ENCODE measurements around the gene SETD3. TPM values are rescaled to one million over a fixed set of nuclear protein-coding genes. Genes with fewer than 3 reads are reported as not detected.

Gene SETD3
- total and polyA plus RNA-seq, 2 experiments from 2014 or later = 40.7 to 68.0 TPM

DNA sequence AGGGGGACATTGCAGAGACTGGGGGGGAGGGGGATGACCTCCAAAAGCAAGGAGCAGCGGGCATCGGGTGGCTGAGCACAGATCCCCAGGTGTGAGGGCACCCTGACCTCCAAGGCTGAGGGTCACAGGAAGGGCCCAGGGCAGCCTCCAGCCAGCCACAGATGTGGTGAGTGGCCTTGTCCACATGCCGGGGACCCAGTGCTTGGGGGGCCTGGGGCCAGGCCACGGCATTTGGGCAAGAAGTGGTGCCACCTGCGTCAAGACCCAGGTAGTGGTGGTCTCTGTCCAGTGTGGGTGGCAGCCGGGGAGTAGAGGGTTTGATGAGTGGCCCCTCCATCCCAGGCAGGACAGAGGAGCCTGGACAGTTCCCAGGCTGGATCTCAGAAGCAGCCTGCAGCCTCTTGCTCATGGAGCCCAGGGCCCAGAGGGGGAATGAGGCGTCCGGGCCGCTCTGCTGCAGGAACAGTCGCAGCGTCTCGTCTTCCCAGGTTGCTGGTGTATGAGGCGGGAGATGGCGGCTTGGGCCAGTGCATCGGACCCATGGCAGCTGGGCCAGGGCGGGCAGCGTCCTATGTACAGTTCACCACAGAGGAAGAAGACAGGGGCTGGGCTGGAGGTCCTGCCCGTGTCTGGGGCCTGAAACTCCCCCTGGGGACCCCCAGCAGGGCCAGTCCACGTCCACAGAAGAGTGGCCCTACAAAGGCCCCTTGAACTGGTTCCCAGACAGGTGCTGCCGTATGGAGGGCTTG, 34.1 kb upstream of the SETD3 start:
- Mint-ChIP-seq H3K4me3 (no peak overlapping the region), H3K9me3 (no peaks in the 10 kb centered on the region), H3K27ac (no peak overlapping the region), H3K27me3 (ENCODE audit: insufficient read depth, low read depth, poor library complexity) (peaks cover 8% of the 10 kb centered on the region), H3K4me1 (peaks cover 10% of the 10 kb centered on the region; the same call in 2 of the 3 replicates), H3K36me3 (ENCODE audit: low read depth) (peaks cover 9% of the 10 kb centered on the region; the same call in 2 of the 3 replicates)
- no peak for DNase-seq (ENCODE audit: low spot score)
- no peak overlapping the region for H3K4me3 ChIP-seq
- H3K9me2 ChIP-seq (ENCODE audit: insufficient read depth) = no peaks in the 10 kb centered on the region
- no peaks in the 10 kb centered on the region for H3K79me2 ChIP-seq (replicated peaks; ENCODE audit: insufficient read depth)
- peaks cover 6% of the 10 kb centered on the region for H3K4me1 ChIP-seq (ENCODE audit: insufficient read depth)
- no peaks in the 10 kb centered on the region; the same call in none of the 2 replicates for H4K20me1 ChIP-seq (replicated peaks; ENCODE audit: insufficient read depth)
- no peak for TF ChIP-seq STAT1 (IDR thresholded peaks at IDR 0.05; ENCODE audit: unreplicated experiment)
- TF ChIP-seq, protein P1, sequence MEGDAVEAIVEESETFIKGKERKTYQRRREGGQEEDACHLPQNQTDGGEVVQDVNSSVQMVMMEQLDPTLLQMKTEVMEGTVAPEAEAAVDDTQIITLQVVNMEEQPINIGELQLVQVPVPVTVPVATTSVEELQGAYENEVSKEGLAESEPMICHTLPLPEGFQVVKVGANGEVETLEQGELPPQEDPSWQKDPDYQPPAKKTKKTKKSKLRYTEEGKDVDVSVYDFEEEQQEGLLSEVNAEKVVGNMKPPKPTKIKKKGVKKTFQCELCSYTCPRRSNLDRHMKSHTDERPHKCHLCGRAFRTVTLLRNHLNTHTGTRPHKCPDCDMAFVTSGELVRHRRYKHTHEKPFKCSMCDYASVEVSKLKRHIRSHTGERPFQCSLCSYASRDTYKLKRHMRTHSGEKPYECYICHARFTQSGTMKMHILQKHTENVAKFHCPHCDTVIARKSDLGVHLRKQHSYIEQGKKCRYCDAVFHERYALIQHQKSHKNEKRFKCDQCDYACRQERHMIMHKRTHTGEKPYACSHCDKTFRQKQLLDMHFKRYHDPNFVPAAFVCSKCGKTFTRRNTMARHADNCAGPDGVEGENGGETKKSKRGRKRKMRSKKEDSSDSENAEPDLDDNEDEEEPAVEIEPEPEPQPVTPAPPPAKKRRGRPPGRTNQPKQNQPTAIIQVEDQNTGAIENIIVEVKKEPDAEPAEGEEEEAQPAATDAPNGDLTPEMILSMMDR (conservative IDR thresholded peaks at IDR 0.05; ENCODE audit: low read depth in 2 of 2) = no peak
- TF ChIP-seq EZH2 (IDR thresholded peaks at IDR 0.05; ENCODE audit: low read depth, unreplicated experiment) = no peak
- TF ChIP-seq, protein P2, sequence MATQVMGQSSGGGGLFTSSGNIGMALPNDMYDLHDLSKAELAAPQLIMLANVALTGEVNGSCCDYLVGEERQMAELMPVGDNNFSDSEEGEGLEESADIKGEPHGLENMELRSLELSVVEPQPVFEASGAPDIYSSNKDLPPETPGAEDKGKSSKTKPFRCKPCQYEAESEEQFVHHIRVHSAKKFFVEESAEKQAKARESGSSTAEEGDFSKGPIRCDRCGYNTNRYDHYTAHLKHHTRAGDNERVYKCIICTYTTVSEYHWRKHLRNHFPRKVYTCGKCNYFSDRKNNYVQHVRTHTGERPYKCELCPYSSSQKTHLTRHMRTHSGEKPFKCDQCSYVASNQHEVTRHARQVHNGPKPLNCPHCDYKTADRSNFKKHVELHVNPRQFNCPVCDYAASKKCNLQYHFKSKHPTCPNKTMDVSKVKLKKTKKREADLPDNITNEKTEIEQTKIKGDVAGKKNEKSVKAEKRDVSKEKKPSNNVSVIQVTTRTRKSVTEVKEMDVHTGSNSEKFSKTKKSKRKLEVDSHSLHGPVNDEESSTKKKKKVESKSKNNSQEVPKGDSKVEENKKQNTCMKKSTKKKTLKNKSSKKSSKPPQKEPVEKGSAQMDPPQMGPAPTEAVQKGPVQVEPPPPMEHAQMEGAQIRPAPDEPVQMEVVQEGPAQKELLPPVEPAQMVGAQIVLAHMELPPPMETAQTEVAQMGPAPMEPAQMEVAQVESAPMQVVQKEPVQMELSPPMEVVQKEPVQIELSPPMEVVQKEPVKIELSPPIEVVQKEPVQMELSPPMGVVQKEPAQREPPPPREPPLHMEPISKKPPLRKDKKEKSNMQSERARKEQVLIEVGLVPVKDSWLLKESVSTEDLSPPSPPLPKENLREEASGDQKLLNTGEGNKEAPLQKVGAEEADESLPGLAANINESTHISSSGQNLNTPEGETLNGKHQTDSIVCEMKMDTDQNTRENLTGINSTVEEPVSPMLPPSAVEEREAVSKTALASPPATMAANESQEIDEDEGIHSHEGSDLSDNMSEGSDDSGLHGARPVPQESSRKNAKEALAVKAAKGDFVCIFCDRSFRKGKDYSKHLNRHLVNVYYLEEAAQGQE (IDR thresholded peaks at IDR 0.05; ENCODE audit: unreplicated experiment) = no peak
- no peak for TF ChIP-seq POLR2AphosphoS5 (IDR thresholded peaks at IDR 0.05; ENCODE audit: low read depth)
- TF ChIP-seq ZNF114 (CRISPR knock-in tag; IDR thresholded peaks at IDR 0.05) = no peak
- TF ChIP-seq, protein P3, sequence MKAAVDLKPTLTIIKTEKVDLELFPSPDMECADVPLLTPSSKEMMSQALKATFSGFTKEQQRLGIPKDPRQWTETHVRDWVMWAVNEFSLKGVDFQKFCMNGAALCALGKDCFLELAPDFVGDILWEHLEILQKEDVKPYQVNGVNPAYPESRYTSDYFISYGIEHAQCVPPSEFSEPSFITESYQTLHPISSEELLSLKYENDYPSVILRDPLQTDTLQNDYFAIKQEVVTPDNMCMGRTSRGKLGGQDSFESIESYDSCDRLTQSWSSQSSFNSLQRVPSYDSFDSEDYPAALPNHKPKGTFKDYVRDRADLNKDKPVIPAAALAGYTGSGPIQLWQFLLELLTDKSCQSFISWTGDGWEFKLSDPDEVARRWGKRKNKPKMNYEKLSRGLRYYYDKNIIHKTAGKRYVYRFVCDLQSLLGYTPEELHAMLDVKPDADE (IDR thresholded peaks at IDR 0.05) = no peak
- no peaks in the 10 kb centered on the region for H3K36me3 ChIP-seq (ENCODE audit: insufficient read depth)
- ATAC-seq = no peak
- H3K4me2 ChIP-seq = no peak overlapping the region
- no peaks in the 10 kb centered on the region for H3K27me3 ChIP-seq (ENCODE audit: insufficient read depth)
- H3F3A ChIP-seq (replicated peaks; ENCODE audit: low read depth) = no peaks in the 10 kb centered on the region
- no peak overlapping the region for H2AFZ ChIP-seq
- H3K27ac ChIP-seq (ENCODE audit: low read depth) = no peak overlapping the region
